ENCODE results near the gene CDH5.

The CDH5 gene

DNA sequence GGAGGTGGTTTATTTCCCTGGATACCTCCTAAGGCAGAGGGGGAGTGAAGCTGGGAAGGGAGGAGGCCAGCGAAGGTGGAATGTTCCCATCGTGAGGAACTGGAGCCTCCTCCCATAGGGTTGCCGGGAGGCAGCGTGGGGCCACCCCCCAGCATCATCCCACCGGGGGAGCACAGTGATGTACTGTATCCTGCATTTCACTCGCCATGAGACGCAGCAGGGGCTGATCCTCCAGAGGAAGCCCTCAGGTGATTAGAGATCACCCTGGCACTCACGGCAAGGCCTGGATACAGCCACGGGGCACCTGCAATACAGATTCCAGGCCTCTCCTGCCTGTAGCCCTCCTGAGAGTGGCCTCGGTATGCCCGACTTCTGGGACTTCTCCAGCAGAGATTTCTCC is 35.1 kb downstream of the CDH5 start:
- Histone ChIP-seq H3K9me3 (peaks cover 6% of the 10 kb centered on the region; the same call in 1 of the 2 replicates), H3K4me2 (peak overlapping the region; percentile 64), H3K4me3 (no peak overlapping the region), H3K27ac (no peak overlapping the region), H4K20me1 (no peaks in the 10 kb centered on the region), H3K27me3 (no peaks in the 10 kb centered on the region), H3K4me1 (peaks cover 50% of the 10 kb centered on the region), H3K36me3 (no peaks in the 10 kb centered on the region), H3K9ac (no peak overlapping the region)
- TF ChIP-seq Cebpa-rat (IDR thresholded peaks at IDR 0.05) = no peak

DNA sequence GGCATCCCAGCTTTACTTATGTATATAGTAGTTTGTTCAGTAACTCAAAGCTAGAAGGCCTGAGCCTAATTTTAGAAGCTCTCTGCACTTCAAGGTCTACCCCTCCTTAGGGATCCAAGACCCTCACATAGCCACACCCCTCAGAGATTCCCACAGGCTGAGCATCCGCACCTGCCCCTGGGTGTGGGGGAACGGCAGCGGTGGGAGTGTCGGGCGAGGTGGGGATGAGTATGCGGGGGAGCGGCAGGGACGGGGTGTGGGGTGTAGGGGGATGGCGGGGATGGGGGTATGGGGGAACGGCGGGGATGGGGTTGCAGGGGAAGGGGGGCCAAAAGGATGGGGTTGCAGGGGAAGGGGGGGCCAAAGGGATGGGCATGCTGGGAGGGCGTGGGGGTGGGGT is 35.7 kb downstream of the CDH5 start:
- H3K27ac ChIP-seq = no peak overlapping the region
- TF ChIP-seq Cebpa-rat (IDR thresholded peaks at IDR 0.05) = no peak
- no peak overlapping the region for H3K9ac ChIP-seq
- peaks cover 6% of the 10 kb centered on the region; the same call in 1 of the 2 replicates for H3K9me3 ChIP-seq
- no peak overlapping the region for H3K4me2 ChIP-seq
- H3K27me3 ChIP-seq = no peaks in the 10 kb centered on the region
- no peaks in the 10 kb centered on the region for H3K36me3 ChIP-seq
- H3K4me1 ChIP-seq = peaks cover 50% of the 10 kb centered on the region
- no peaks in the 10 kb centered on the region for H4K20me1 ChIP-seq
- no peak overlapping the region for H3K4me3 ChIP-seq

DNA sequence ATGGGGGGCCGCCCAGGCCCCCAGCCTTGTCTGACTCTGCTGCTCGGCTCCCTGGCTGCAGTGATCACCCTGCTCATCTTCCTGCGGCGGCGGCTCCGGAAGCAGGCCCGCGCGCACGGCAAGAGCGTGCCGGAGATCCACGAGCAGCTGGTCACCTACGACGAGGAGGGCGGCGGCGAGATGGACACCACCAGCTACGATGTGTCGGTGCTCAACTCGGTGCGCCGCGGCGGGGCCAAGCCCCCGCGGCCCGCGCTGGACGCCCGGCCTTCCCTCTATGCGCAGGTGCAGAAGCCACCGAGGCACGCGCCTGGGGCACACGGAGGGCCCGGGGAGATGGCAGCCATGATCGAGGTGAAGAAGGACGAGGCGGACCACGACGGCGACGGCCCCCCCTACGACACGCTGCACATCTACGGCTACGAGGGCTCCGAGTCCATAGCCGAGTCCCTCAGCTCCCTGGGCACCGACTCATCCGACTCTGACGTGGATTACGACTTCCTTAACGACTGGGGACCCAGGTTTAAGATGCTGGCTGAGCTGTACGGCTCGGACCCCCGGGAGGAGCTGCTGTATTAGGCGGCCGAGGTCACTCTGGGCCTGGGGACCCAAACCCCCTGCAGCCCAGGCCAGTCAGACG is 36.2 kb downstream of the CDH5 start:
- H3K4me3 ChIP-seq = no peak overlapping the region
- H3K27me3 ChIP-seq = no peaks in the 10 kb centered on the region
- no peaks in the 10 kb centered on the region for H4K20me1 ChIP-seq
- H3K9me3 ChIP-seq = peaks cover 6% of the 10 kb centered on the region; the same call in 1 of the 2 replicates
- H3K4me1 ChIP-seq = peaks cover 55% of the 10 kb centered on the region
- no peaks in the 10 kb centered on the region for H3K36me3 ChIP-seq
- H3K9ac ChIP-seq = no peak overlapping the region
- H3K4me2 ChIP-seq = no peak overlapping the region
- no peak for TF ChIP-seq Cebpa-rat (IDR thresholded peaks at IDR 0.05)
- H3K27ac ChIP-seq = no peak overlapping the region

DNA sequence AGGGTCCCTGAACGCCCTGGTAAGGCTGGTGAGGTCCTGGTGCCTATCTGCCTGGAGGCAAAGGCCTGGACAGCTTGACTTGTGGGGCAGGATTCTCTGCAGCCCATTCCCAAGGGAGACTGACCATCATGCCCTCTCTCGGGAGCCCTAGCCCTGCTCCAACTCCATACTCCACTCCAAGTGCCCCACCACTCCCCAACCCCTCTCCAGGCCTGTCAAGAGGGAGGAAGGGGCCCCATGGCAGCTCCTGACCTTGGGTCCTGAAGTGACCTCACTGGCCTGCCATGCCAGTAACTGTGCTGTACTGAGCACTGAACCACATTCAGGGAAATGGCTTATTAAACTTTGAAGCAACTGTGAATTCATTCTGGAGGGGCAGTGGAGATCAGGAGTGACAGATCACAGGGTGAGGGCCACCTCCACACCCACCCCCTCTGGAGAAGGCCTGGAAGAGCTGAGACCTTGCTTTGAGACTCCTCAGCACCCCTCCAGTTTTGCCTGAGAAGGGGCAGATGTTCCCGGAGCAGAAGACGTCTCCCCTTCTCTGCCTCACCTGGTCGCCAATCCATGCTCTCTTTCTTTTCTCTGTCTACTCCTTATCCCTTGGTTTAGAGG is 37.1 kb downstream of the CDH5 start:
- Histone ChIP-seq H3K4me2 (no peak overlapping the region), H3K4me1 (peaks cover 55% of the 10 kb centered on the region), H3K9me3 (peaks cover 6% of the 10 kb centered on the region; the same call in 1 of the 2 replicates)

DNA sequence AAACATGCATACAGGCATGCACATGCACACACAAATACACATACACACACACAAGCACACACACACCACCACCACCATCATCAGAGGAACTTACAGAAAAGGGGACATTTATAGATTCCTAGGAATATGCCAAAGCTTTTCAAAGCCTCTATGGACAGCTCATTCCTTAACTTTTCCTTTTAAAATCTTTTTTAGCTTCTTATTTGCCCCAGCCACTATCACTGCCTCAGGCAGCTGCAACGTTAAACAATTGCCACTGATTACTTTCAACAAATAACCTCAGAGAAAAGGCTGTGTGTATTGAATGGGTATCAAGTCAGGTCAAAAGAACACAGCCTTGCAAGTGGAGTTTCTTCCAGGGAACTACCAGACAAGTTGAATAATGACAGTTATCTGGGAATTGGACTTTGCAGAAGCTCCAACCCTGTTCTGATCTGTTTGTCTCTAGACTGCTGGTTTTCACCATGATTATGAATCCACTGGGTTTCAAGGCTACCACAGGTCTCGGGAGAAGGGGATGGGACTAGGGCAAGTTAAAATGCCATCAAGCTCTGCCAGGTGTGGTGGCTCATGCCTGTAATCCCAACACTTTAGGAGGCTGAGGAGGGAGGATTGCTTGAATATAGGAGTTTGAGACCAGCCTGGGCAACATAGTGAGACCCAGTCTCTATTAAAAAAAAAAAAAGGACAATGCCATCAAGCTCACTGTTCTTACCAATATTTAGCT is 38.7 kb downstream of the CDH5 start:
- Histone ChIP-seq H4K20me1 (no peaks in the 10 kb centered on the region), H3K9ac (no peak overlapping the region), H3K4me1 (peaks cover 41% of the 10 kb centered on the region), H3K4me3 (no peak overlapping the region), H3K27ac (no peak overlapping the region), H3K36me3 (no peaks in the 10 kb centered on the region), H3K27me3 (no peaks in the 10 kb centered on the region), H3K9me3 (peaks cover 6% of the 10 kb centered on the region; the same call in 1 of the 2 replicates), H3K4me2 (no peak overlapping the region)
- no peak for TF ChIP-seq Cebpa-rat (IDR thresholded peaks at IDR 0.05)

More for the DNA sequence above, 37.1 kb downstream of the CDH5 start:
- Histone ChIP-seq H4K20me1 (no peaks in the 10 kb centered on the region), H3K4me3 (no peak overlapping the region), H3K27me3 (no peaks in the 10 kb centered on the region), H3K9ac (no peak overlapping the region), H3K27ac (no peak overlapping the region), H3K36me3 (no peaks in the 10 kb centered on the region)
- TF ChIP-seq Cebpa-rat (IDR thresholded peaks at IDR 0.05) = no peak

DNA sequence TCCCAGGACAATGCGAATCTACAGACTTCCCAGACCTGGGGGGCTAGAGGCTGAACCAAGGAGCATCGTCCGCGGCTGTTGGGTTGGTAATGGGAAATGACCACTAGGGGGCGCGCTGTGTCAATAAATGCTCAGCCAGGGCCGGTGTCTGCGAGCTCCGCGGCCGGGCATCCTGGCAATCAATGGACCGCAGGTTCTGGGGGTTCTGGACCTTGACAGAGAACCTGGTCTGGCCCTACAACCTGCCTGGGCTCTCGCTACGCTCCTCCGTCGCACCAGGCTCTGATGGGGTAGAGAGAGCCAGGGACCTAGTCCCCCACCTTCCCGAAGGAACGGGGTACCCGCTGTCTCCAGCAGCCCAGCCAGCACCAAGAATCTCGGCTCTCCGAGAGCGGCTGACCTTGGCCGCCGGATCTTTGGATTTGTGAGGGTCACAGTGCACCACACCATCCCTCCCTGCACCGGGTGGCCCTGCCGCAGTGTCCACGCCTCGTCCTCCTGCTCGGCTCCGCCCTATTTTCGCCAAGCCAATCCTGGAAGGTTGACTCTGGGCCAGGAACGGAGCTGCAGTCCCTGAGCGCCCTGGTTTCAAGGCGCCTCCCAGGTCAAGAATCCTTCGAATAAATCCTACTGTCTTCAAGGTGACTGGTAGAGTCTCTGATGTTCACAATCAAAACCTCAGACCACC is 40.2 kb downstream of the CDH5 start:
- no peak for TF ChIP-seq Cebpa-rat (IDR thresholded peaks at IDR 0.05)
- H3K9ac ChIP-seq = peak overlapping the region; percentile 52; the same call in 1 of the 2 replicates
- H3K4me2 ChIP-seq = peak overlapping the region; percentile 95
- peaks cover 27% of the 10 kb centered on the region for H3K4me1 ChIP-seq
- peak overlapping the region; percentile 68 for H3K4me3 ChIP-seq
- no peaks in the 10 kb centered on the region for H3K36me3 ChIP-seq
- H3K27me3 ChIP-seq = no peaks in the 10 kb centered on the region
- H4K20me1 ChIP-seq = no peaks in the 10 kb centered on the region
- H3K27ac ChIP-seq = no peak overlapping the region
- H3K9me3 ChIP-seq = peaks cover 6% of the 10 kb centered on the region; the same call in 1 of the 2 replicates

DNA sequence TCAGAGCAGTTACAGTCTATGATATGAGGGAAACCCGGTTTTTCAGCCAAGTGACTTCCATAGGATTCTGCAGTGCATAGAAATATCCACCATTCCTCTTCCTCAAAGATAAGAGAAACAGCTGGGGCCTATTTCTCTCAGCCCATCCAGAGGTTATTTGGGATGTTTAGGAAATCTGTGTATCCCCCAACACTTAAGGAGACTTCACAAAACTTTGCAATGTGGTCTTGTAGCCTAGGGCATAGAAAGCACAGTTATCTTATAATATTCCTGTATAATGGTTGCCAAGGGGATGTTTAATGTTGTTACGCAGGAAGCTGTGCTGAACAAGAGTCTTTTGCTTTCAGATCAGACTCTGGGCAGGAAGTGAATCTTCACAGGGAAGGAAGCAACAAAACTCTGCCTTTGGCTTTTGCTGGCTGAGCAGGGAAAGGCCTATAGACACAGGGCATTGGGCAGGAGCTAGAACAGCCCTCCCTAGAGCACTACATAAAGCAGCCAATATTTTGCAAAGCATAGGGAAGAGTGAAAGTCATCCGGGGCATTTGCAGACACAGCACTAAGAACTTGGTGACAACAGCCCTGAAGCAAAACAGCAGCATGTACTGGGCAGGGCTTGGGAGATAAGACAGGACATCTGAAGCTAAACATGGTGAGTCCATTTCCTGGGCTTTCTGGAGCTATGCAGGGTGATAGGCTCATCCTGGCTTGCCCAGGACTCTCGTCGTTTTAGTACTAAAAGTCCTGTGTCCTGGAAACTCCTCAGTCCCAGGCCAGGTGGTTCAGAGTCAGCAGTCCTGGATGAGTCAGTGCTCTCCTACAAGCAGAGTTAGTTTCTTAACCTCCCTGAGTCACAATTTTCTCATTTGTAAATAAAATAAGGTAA is 41.9 kb downstream of the CDH5 start:
- Histone ChIP-seq H3K9ac (no peak overlapping the region), H3K27me3 (no peaks in the 10 kb centered on the region), H3K27ac (peak overlapping the region; percentile 8; the same call in 1 of the 2 replicates), H3K4me1 (peaks cover 22% of the 10 kb centered on the region), H4K20me1 (no peaks in the 10 kb centered on the region), H3K9me3 (peaks cover 20% of the 10 kb centered on the region), H3K36me3 (no peaks in the 10 kb centered on the region), H3K4me3 (no peak overlapping the region), H3K4me2 (peak overlapping the region; percentile 61)
- TF ChIP-seq Cebpa-rat (IDR thresholded peaks at IDR 0.05) = no peak

DNA sequence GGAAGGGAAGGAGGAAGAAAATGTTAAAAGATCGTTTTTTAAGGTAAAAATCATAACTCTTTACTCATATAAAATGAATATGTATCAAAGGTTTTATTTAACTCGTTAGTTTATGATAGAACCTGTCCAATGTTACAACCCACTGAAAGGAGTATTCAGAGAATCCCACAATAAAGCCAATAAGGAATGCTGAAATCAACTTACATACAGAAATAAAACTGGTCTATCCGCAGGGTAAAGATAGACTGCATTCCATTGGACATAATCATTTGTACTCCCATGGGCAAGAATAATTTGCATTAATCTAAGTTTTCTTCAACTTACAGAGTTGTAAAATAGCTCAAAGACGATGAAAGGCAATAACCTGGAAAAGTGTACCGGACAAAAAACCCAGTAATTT is 42.7 kb downstream of the CDH5 start:
- no peak overlapping the region for H3K4me3 ChIP-seq
- no peaks in the 10 kb centered on the region for H4K20me1 ChIP-seq
- no peak overlapping the region for H3K4me2 ChIP-seq
- no peaks in the 10 kb centered on the region for H3K36me3 ChIP-seq
- no peak overlapping the region for H3K27ac ChIP-seq
- no peaks in the 10 kb centered on the region for H3K27me3 ChIP-seq
- TF ChIP-seq Cebpa-rat (IDR thresholded peaks at IDR 0.05) = no peak
- H3K4me1 ChIP-seq = peaks cover 22% of the 10 kb centered on the region
- H3K9ac ChIP-seq = no peak overlapping the region
- peaks cover 20% of the 10 kb centered on the region for H3K9me3 ChIP-seq

DNA sequence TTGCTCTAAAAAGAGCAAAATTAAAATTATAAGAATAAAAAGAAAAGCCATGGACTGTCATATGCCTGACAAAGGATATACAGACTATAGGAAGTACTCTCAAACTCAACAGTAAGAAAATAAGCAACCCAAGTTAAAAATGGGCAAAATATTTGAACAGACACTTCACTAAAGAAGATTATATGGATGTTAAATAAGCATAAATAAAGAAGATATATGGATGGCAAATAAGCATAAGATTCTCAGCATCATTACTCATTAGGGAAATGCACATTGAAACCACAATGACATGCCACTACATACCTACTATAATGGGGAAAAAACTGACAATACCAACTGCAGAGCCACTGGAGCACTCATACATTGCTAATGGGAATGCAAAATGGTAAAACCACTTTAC is 45.7 kb downstream of the CDH5 start:
- H3K4me2 ChIP-seq = no peak overlapping the region
- H4K20me1 ChIP-seq = no peaks in the 10 kb centered on the region
- H3K9me3 ChIP-seq = peaks cover 13% of the 10 kb centered on the region
- H3K4me3 ChIP-seq = no peak overlapping the region
- H3K9ac ChIP-seq = no peak overlapping the region
- H3K27me3 ChIP-seq = no peaks in the 10 kb centered on the region
- H3K36me3 ChIP-seq = no peaks in the 10 kb centered on the region
- peaks cover 17% of the 10 kb centered on the region for H3K4me1 ChIP-seq
- no peak overlapping the region for H3K27ac ChIP-seq
- no peak for TF ChIP-seq Cebpa-rat (IDR thresholded peaks at IDR 0.05)
